PC-3 (cell line): ENCODE data around the gene PGBD2. TPM values are rescaled to one million over a fixed set of nuclear protein-coding genes. Genes with fewer than 3 reads are reported as not detected.

Experiments
- ATAC-seq: fragments of 200-7000 bp; cut with Tn5 transposase; 2 replicates; pipeline ENCODE4 v1.9.1; 2020; ENCODE audit warnings: mild to moderate bottlenecking, moderate library complexity
- BruUV-seq: library from RNA; stranded (reverse); fragments of 400-500 nt; replicated peaks from 2 replicates; lab custom pipeline; 2021; lab: Mats Ljungman, UMichigan
- CTCF ChIA-PET: fragments of 300-600 bp; sonication (Branson Sonifier 250); formaldehyde crosslinking; loops from one replicate; lab custom pipeline; 2022; ENCODE audit warnings: antibody characterized with exemption; lab: Charles Lee
- POLR2A ChIA-PET: fragments of 300-600 bp; sonication (Branson Sonifier 250); formaldehyde crosslinking; loops from one replicate; lab custom pipeline; 2022; ENCODE audit warnings: antibody characterized with exemption; ENCODE audit not compliant: unreplicated experiment; lab: Charles Lee
- DNase-seq: peaks from one replicate; pipeline ENCODE4 v3.0.0-alpha.2; 2015
- H2AFZ ChIP-seq: fragments of 300-600 bp; sonication (generic); 2 replicates; pipeline ENCODE4 v1.6.0; 2016; ENCODE audit warnings: antibody characterized with exemption, low read length
- H3F3A ChIP-seq: fragments of 300-600 bp; sonication (generic); one replicate; pipeline ENCODE4 v1.6.0; 2017; ENCODE audit warnings: antibody characterized with exemption, low read length, control low read depth, mild to moderate bottlenecking; ENCODE audit not compliant: unreplicated experiment
- H3K27ac ChIP-seq: fragments of 300-600 bp; sonication (generic); 2 replicates; pipeline ENCODE4 v1.5.1; 2016; ENCODE audit warnings: mild to moderate bottlenecking, low read length
- H3K27me3 ChIP-seq: fragments of 300-600 bp; sonication (generic); 2 replicates; pipeline ENCODE4 v1.6.1; 2016; ENCODE audit warnings: low read length, mixed read lengths
- H3K36me3 ChIP-seq: fragments of 300-600 bp; sonication (generic); 2 replicates; pipeline ENCODE4 v1.6.1; 2016; ENCODE audit warnings: low read depth, mixed run types, low read length, mixed read lengths
- H3K4me1 ChIP-seq: fragments of 300-600 bp; sonication (generic); 2 replicates; pipeline ENCODE4 v1.5.1; 2016; ENCODE audit warnings: low read length; ENCODE audit not compliant: insufficient read depth
- H3K4me2 ChIP-seq: fragments of 300-600 bp; sonication (generic); 2 replicates; pipeline ENCODE4 v1.6.0; 2016; ENCODE audit warnings: low read length
- H3K4me3 ChIP-seq: fragments of 300-600 bp; sonication (generic); 2 replicates; pipeline ENCODE4 v1.5.1; 2016; ENCODE audit warnings: mild to moderate bottlenecking, low read length, mixed read lengths
- H3K79me2 ChIP-seq: fragments of 300-600 bp; sonication (generic); 2 replicates; pipeline ENCODE4 v1.6.1; 2017; ENCODE audit warnings: low read length, mixed read lengths
- H3K9ac ChIP-seq: fragments of 300-600 bp; sonication (generic); 2 replicates; pipeline ENCODE4 v1.6.0; 2016; ENCODE audit warnings: mild to moderate bottlenecking, low read length
- H3K9me2 ChIP-seq: fragments of 300-600 bp; sonication (generic); replicated peaks from 2 replicates; pipeline ENCODE4 v1.6.1; 2016; ENCODE audit warnings: mixed run types, low read length, mixed read lengths
- H3K9me3 ChIP-seq: fragments of 300-600 bp; sonication (generic); 2 replicates; pipeline ENCODE4 v1.6.1; 2016; ENCODE audit warnings: low read length, mixed read lengths
- H4K20me1 ChIP-seq: fragments of 300-600 bp; sonication (generic); 2 replicates; pipeline ENCODE4 v1.6.1; 2016; ENCODE audit warnings: low read length, mixed read lengths
- CTCF ChIP-seq: fragments of 300-600 bp; sonication (generic); conservative IDR thresholded peaks from 2 replicates; pipeline ENCODE4 v1.5.1; 2017; ENCODE audit warnings: antibody characterized with exemption, low read depth, mild to moderate bottlenecking, low read length
- EZH2 ChIP-seq: fragments of 300-600 bp; sonication (generic); IDR thresholded peaks from one replicate; pipeline ENCODE4 v1.6.1; 2017; ENCODE audit warnings: antibody characterized with exemption, mild to moderate bottlenecking, low read length; ENCODE audit not compliant: unreplicated experiment
- EZH2phosphoT487 ChIP-seq: fragments of 300-600 bp; sonication (generic); IDR thresholded peaks from 2 replicates; pipeline ENCODE4 v1.6.1; 2018; ENCODE audit warnings: mild to moderate bottlenecking, antibody characterized with exemption, low read length, borderline replicate concordance
- intact Hi-C: fragments of 100-400 bp; cut with micrococcal nuclease; formaldehyde crosslinking; loops from 2 replicates; pipeline ENCODE4 v1.9.0; 2023
- total RNA-seq: library from RNA; depleted of rRNA; stranded (reverse); fragments of >200 nt; gene quantifications from 2 replicates; pipeline ENCODE4 v1.2.3, GENCODE V29; 2014

The PGBD2 gene
- total RNA-seq, 1 experiment from 2014 or later: 6.5 TPM

- Histone ChIP-seq H3K4me1 (peaks cover 37% of the 10 kb centered on the region), H3K9me2 (no peaks in the 10 kb centered on the region), H4K20me1 (no peaks in the 10 kb centered on the region), H2AFZ (peak within 1 kb of the TSS; percentile 91), H3K4me3 (peak within 1 kb of the TSS; percentile 75), H3F3A (no peaks in the 10 kb centered on the region), H3K9ac (peak within 1 kb of the TSS; percentile 88), H3K79me2 (peaks cover 31% of the 10 kb centered on the region), H3K27ac (peak within 1 kb of the TSS; percentile 58), H3K9me3 (no peaks in the 10 kb centered on the region), H3K27me3 (no peaks in the 10 kb centered on the region), H3K36me3 (peaks cover 14% of the 10 kb centered on the region; the same call in 1 of the 2 replicates), H3K4me2 (peak within 1 kb of the TSS; percentile 89)
- ATAC-seq: peak; percentile 78
- peak; percentile 100 for DNase-seq
- ChIA-PET CTCF (interaction anchor here (0.8 to 1.5 kb wide), 3 partner anchors 14 to 34 kb away, joined by 3 to 12 read pairs (median 6); no protein-coding TSS in a partner anchor), POLR2A (interaction anchor here (0.6 to 1.0 kb wide), 3 partner anchors 11 to 1002 kb away, joined by 4 read pairs; partner anchors contain the start of genes TRIM58 and ZNF672)
- TF ChIP-seq CTCF (no peak), EZH2phosphoT487 (no peak), EZH2 (no peak)
- intact Hi-C loops: loop anchor here (1.0 kb wide), 4 partner anchors 14 to 47 kb away; partner anchors contain the start of genes PGBD2 and ZNF672
- BruUV-seq: TSS peak; percentile 77
Observed at GRCh38 chr1:248858891-248859889, 46.8 kb upstream of the PGBD2 start, which contains the start of gene ZNF692. Gene ZNF692 (minus strand): TSS chr1:248859085. CDS start chr1:248858309, 776 bp downstream.

DNA sequence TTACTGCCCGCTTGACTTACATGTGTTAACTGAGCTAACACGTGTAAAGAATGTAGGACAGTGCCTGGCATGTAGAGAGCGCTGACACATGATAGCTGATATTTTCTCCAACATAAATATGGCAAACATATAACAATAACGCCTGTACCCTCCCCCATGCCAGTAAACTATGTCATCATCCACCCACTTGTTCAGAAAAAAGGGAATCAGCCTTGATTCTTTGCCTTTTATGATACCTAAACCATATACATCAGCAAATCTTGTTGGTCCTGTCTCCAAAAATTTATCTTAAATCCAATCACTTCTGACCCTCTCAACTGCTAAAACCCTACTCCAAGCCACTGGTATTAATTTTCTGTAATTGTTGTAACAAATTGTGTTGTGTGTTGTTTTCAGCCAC is 46.0 kb upstream of the PGBD2 start:
- Histone ChIP-seq H2AFZ (no peak overlapping the region), H3K36me3 (peaks cover 7% of the 10 kb centered on the region; the same call in 1 of the 2 replicates), H3K9me3 (no peaks in the 10 kb centered on the region), H3K9ac (no peak overlapping the region), H3K4me1 (peaks cover 37% of the 10 kb centered on the region), H3K27ac (no peak overlapping the region), H3K27me3 (no peaks in the 10 kb centered on the region), H3K4me2 (peak overlapping the region; percentile 89; the same call in 1 of the 2 replicates), H3K79me2 (peaks cover 31% of the 10 kb centered on the region), H3K4me3 (no peak overlapping the region), H3K9me2 (no peaks in the 10 kb centered on the region), H3F3A (no peaks in the 10 kb centered on the region), H4K20me1 (no peaks in the 10 kb centered on the region)
- ATAC-seq: no peak
- ChIA-PET CTCF (no interaction called here), POLR2A (no interaction called here)
- intact Hi-C loops: no loop called here
- TF ChIP-seq EZH2 (no peak), CTCF (no peak), EZH2phosphoT487 (no peak)
- no peak for DNase-seq
- BruUV-seq: no TSS peak
